Epithelial cell of proximal tubule (primary cell): ENCODE data around the gene MAT1A. TPM values are rescaled to one million over a fixed set of nuclear protein-coding genes. Genes with fewer than 3 reads are reported as not detected.

Experiments used
- DNase-seq: peaks from one replicate; pipeline ENCODE4 v3.0.0-alpha.2; 2011; ENCODE audit warnings: low read depth
- H3K4me3 ChIP-seq: 2 replicates; pipeline ENCODE4 v1.5.1; 2011; ENCODE audit warnings: low read depth, mild to moderate bottlenecking, low read length
- CTCF ChIP-seq: conservative IDR thresholded peaks from 2 replicates; pipeline ENCODE4 v1.5.1; 2012; ENCODE audit warnings: low read depth, mild to moderate bottlenecking, low read length
- total RNA-seq: library from RNA; depleted of rRNA; stranded (reverse); fragments of >200 nt; gene quantifications from 2 replicates; pipeline ENCODE4 v1.2.3, GENCODE V29; 2015

MAT1A gene
- total RNA-seq, 1 donor from 2014 or later = not detected

GRCh38 chr10:80277567-80278250 is 11.7 kb downstream of the MAT1A start:
- no peak for DNase-seq
- no peak overlapping the region for H3K4me3 ChIP-seq
- TF ChIP-seq CTCF = no peak

- DNase-seq = no peak
- no peak for TF ChIP-seq CTCF
- no peak overlapping the region for H3K4me3 ChIP-seq
Measured at GRCh38 chr10:80277016-80277415, 12.4 kb downstream of the MAT1A start.

- no peak for TF ChIP-seq CTCF
- H3K4me3 ChIP-seq = no peak overlapping the region
- DNase-seq = no peak
Measured at GRCh38 chr10:80276335-80276734, 13.1 kb downstream of the MAT1A start.

GRCh38 chr10:80275756-80276155 is 13.7 kb downstream of the MAT1A start:
- no peak for TF ChIP-seq CTCF
- no peak for DNase-seq
- H3K4me3 ChIP-seq = no peak overlapping the region

- DNase-seq = no peak
- H3K4me3 ChIP-seq = no peak overlapping the region
- TF ChIP-seq CTCF = no peak
Measured at GRCh38 chr10:80275135-80275498, 14.3 kb downstream of the MAT1A start.

GRCh38 chr10:80274396-80275134 is 14.9 kb downstream of the MAT1A start:
- TF ChIP-seq CTCF = no peak
- no peak overlapping the region for H3K4me3 ChIP-seq
- DNase-seq = no peak
